OCI-LY7 (cell line): ENCODE measurements around the gene SUPT20H. TPM values are rescaled to one million over a fixed set of nuclear protein-coding genes. Genes with fewer than 3 reads are reported as not detected.

Source experiments
- BruUV-seq: library from RNA; stranded (reverse); fragments of 400-500 nt; replicated peaks from 2 replicates; lab custom pipeline; 2021; lab: Mats Ljungman, UMichigan
- CTCF ChIA-PET: fragments of 300-600 bp; sonication (Branson Sonifier 250); formaldehyde crosslinking; loops from one replicate; lab custom pipeline; 2022; ENCODE audit warnings: antibody characterized with exemption; ENCODE audit not compliant: unreplicated experiment; lab: Charles Lee
- POLR2A ChIA-PET: fragments of 300-600 bp; sonication (Branson Sonifier 250); formaldehyde crosslinking; loops from one replicate; lab custom pipeline; 2022; ENCODE audit warnings: antibody characterized with exemption; lab: Charles Lee
- DNase-seq: peaks from one replicate; pipeline ENCODE4 v3.0.0-alpha.2; 2015; ENCODE audit warnings: low spot score
- H2AFZ ChIP-seq: fragments of 200-600 bp; sonication (generic), shearing (Covaris generic); 2 replicates; pipeline ENCODE4 v1.6.1; 2014; ENCODE audit warnings: mild to moderate bottlenecking, antibody characterized with exemption, low read length, moderate library complexity
- H3K27ac ChIP-seq: fragments of 200-600 bp; sonication (generic); 2 replicates; pipeline ENCODE4 v1.5.1; 2014; ENCODE audit warnings: mixed run types, low read depth, mild to moderate bottlenecking, moderate library complexity, low read length, inconsistent platforms; ENCODE audit not compliant: poor library complexity, severe bottlenecking
- H3K36me3 ChIP-seq: fragments of 200-600 bp; sonication (generic); 2 replicates; pipeline ENCODE4 v1.6.1; 2014; ENCODE audit warnings: mild to moderate bottlenecking, antibody characterized with exemption, low read length, moderate library complexity, mixed read lengths; ENCODE audit not compliant: insufficient read depth
- H3K4me1 ChIP-seq: fragments of 200-600 bp; sonication (generic); 2 replicates; pipeline ENCODE4 v1.5.1; 2014; ENCODE audit warnings: mild to moderate bottlenecking, low read length; ENCODE audit not compliant: insufficient read depth, poor library complexity, severe bottlenecking
- H3K4me2 ChIP-seq: fragments of 200-600 bp; sonication (generic); 2 replicates; pipeline ENCODE4 v1.6.1; 2014; ENCODE audit warnings: mild to moderate bottlenecking, low read length
- H3K4me3 ChIP-seq: fragments of 200-600 bp; sonication (generic); 2 replicates; pipeline ENCODE4 v1.5.1; 2014; ENCODE audit warnings: mild to moderate bottlenecking, low read depth, low read length; ENCODE audit not compliant: poor library complexity, severe bottlenecking
- H3K79me2 ChIP-seq: fragments of 200-600 bp; sonication (generic); 2 replicates; pipeline ENCODE4 v1.6.1; 2016; ENCODE audit warnings: low read depth, mild to moderate bottlenecking, low read length, moderate library complexity, mixed read lengths; ENCODE audit not compliant: insufficient read depth
- H3K9me2 ChIP-seq: fragments of 200-600 bp; sonication (generic); 2 replicates; pipeline ENCODE4 v1.6.1; 2016; ENCODE audit warnings: mild to moderate bottlenecking, low read length, mixed read lengths; ENCODE audit not compliant: insufficient read depth
- H3K9me3 ChIP-seq: fragments of 200-600 bp; sonication (generic); 2 replicates; pipeline ENCODE4 v1.6.1; 2014; ENCODE audit warnings: mild to moderate bottlenecking, mixed run types, low read length, mixed read lengths
- H4K20me1 ChIP-seq: fragments of 200-600 bp; sonication (generic); 2 replicates; pipeline ENCODE4 v1.6.1; 2014; ENCODE audit warnings: mild to moderate bottlenecking, antibody characterized with exemption, low read length, moderate library complexity, mixed read lengths; ENCODE audit not compliant: insufficient read depth
- CTCF ChIP-seq: fragments of 200-600 bp; sonication (generic); conservative IDR thresholded peaks from 2 replicates; pipeline ENCODE4 v1.5.1; 2014; ENCODE audit warnings: mild to moderate bottlenecking, antibody characterized with exemption, low read length, moderate library complexity, mixed read lengths
- EZH2phosphoT487 ChIP-seq: fragments of 200-600 bp; sonication (generic); IDR thresholded peaks from 2 replicates; pipeline ENCODE4 v1.6.1; 2018; ENCODE audit warnings: low read depth, borderline replicate concordance, mild to moderate bottlenecking, mixed run types, antibody characterized with exemption, low read length, moderate library complexity, mixed read lengths
- intact Hi-C: fragments of 100-400 bp; cut with micrococcal nuclease; formaldehyde crosslinking; loops from one replicate; pipeline ENCODE4 v1.10.0; 2022; ENCODE audit not compliant: unreplicated experiment
- total RNA-seq, 2 experiments: library from RNA; depleted of rRNA in 1 of 2; stranded (reverse); fragments of >200 nt in 1 of 2; shearing (Covaris generic) in 1 of 2; gene quantifications; 2 replicates each; pipeline ENCODE4 v1.2.3, GENCODE V29; 2014 to 2022

The SUPT20H gene
- total RNA-seq, 2 experiments from 2014 or later, result 53.0 to 88.3 TPM

GRCh38 chr13:37089495-37089894, 30.0 kb upstream of the SUPT20H start:
- intact Hi-C loops, result no loop called here
- TF ChIP-seq CTCF, result no peak
- TF ChIP-seq EZH2phosphoT487, result no peak
- no peak overlapping the region for H3K4me3 ChIP-seq
- H3K27ac ChIP-seq, result no peak overlapping the region
- H3K4me2 ChIP-seq, result no peak overlapping the region
- ChIA-PET CTCF (no interaction called here), POLR2A (no interaction called here)
- no peaks in the 10 kb centered on the region for H3K79me2 ChIP-seq
- no peaks in the 10 kb centered on the region for H3K36me3 ChIP-seq
- H3K9me3 ChIP-seq, result no peaks in the 10 kb centered on the region
- H2AFZ ChIP-seq, result no peak overlapping the region
- DNase-seq, result no peak
- no TSS peak for BruUV-seq
- no peaks in the 10 kb centered on the region for H3K9me2 ChIP-seq
- H4K20me1 ChIP-seq, result no peaks in the 10 kb centered on the region
- H3K4me1 ChIP-seq, result no peaks in the 10 kb centered on the region

- Histone ChIP-seq H3K9me2 (no peaks in the 10 kb centered on the region), H2AFZ (no peak overlapping the region), H3K9me3 (no peaks in the 10 kb centered on the region), H3K36me3 (no peaks in the 10 kb centered on the region), H4K20me1 (no peaks in the 10 kb centered on the region), H3K4me1 (no peaks in the 10 kb centered on the region), H3K4me3 (no peak overlapping the region), H3K79me2 (no peaks in the 10 kb centered on the region), H3K4me2 (no peak overlapping the region), H3K27ac (no peak overlapping the region)
- POLR2A ChIA-PET, result no interaction called here
- no peak for DNase-seq
- intact Hi-C loops, result no loop called here
- no TSS peak for BruUV-seq
- CTCF ChIA-PET, result no interaction called here
- TF ChIP-seq EZH2phosphoT487 (no peak), CTCF (no peak)
Observed at GRCh38 chr13:37087486-37087885, 28.0 kb upstream of the SUPT20H start.

- no peak overlapping the region for H3K4me2 ChIP-seq
- no peak for DNase-seq
- H3K9me3 ChIP-seq, result no peaks in the 10 kb centered on the region
- ChIA-PET POLR2A (interaction anchor here (0.7 kb wide), 1 partner anchor 1756 kb away, joined by 3 read pairs; no protein-coding TSS in a partner anchor), CTCF (no interaction called here)
- no peaks in the 10 kb centered on the region for H3K79me2 ChIP-seq
- H3K27ac ChIP-seq, result no peak overlapping the region
- TF ChIP-seq EZH2phosphoT487 (no peak), CTCF (no peak)
- no peak overlapping the region for H3K4me3 ChIP-seq
- BruUV-seq, result no TSS peak
- no peaks in the 10 kb centered on the region for H3K4me1 ChIP-seq
- no peaks in the 10 kb centered on the region for H3K9me2 ChIP-seq
- H4K20me1 ChIP-seq, result no peaks in the 10 kb centered on the region
- H3K36me3 ChIP-seq, result no peaks in the 10 kb centered on the region
- intact Hi-C loops, result no loop called here
- no peak overlapping the region for H2AFZ ChIP-seq
Observed at GRCh38 chr13:37085606-37086005, 26.1 kb upstream of the SUPT20H start.
